GM20431 (cell line): Measurements from ENCODE around the gene MRPL38.

ENCODE experiments used
- in situ Hi-C: fragments of 300-500 bp; cut with MseI, MboI; formaldehyde crosslinking; loops from one replicate; pipeline ENCODE4 v1.15.0; 2020; ENCODE audit warnings: low sequenced_read_pairs; ENCODE audit not compliant: unreplicated experiment

The MRPL38 gene

GRCh38 chr17:75904749-75905521 lies at the start of gene MRPL38:
TSS of gene MRPL38 (minus strand) at chr17:75904884. CDS start at chr17:75904875, 9 bp downstream.
- in situ Hi-C loops: no loop called here

DNA sequence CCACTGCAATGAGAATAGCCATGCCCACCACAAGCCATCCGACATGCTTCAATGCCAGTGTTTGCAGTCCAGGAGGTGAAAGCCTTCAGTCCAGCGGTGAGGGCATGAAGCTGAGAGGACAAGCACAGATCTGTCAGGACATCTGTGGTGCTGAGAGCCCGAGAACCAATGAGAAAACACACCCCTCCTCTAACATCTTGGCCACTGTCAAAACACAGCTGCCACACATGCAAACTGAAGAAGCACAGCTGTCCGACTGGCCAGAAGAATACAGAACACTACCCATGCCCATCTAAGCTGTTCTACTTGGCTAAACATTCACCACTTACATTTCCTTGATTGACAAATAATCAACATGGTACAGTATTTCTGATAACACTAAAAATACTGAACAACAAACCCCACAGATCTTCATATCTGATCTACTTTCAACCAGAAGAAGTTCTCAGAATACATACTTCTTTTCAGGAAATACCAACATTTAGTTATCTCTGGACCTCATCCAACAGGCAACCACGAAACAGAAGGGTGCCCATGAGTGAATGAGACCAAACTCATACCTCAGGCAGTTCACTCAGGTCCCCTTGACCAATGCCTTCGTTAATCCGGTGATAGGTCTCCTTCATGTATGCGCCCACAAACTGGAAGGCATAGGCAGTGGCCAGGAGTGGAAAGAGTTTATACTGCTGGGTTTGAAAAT lies 46.3 kb upstream of the MRPL38 start:
- in situ Hi-C loops: no loop called here

GRCh38 chr17:75950421-75950820 lies 45.7 kb upstream of the MRPL38 start:
- in situ Hi-C loops: no loop called here

- in situ Hi-C loops: no loop called here
Observed at GRCh38 chr17:75945211-75945610, 40.5 kb upstream of the MRPL38 start.

GRCh38 chr17:75943491-75943890 lies 38.8 kb upstream of the MRPL38 start:
- in situ Hi-C loops: no loop called here

DNA sequence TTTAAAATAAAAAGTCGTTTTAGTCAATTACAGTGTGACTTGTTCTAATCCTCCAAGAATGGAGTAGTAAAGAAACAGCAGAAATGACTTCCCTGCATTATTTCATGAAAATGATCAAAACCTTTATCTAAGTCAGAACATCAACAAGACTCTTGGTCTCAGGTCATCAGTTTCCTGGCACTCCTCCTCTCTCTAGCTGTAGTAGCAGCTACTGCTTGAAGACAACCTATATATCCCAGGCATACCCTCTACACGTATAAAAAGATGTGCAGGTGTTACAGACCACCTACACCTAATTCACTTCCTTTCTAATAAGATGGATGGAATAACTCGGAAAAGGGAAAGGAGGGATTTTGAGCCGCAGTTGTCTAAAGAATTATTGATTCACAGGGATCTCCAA lies 37.8 kb upstream of the MRPL38 start:
- in situ Hi-C loops: no loop called here

DNA sequence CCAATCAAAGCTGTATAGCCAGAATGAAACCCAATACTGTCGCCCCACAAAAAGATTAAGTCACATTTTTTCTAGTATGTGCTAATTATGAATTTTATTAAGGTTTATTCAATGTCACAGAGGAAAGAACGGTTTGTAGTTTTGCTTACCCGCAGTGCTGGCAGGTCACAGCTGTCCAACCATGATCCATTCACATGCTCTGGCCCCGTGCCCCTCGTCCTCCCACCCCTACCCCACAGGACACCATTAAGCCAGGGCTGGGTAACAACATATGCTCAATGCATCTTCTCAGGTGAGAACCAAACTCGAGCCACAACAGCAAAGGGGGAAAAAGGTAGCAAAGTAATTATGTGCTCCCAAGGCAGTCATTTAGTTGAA lies 36.7 kb upstream of the MRPL38 start:
- in situ Hi-C loops: no loop called here

DNA sequence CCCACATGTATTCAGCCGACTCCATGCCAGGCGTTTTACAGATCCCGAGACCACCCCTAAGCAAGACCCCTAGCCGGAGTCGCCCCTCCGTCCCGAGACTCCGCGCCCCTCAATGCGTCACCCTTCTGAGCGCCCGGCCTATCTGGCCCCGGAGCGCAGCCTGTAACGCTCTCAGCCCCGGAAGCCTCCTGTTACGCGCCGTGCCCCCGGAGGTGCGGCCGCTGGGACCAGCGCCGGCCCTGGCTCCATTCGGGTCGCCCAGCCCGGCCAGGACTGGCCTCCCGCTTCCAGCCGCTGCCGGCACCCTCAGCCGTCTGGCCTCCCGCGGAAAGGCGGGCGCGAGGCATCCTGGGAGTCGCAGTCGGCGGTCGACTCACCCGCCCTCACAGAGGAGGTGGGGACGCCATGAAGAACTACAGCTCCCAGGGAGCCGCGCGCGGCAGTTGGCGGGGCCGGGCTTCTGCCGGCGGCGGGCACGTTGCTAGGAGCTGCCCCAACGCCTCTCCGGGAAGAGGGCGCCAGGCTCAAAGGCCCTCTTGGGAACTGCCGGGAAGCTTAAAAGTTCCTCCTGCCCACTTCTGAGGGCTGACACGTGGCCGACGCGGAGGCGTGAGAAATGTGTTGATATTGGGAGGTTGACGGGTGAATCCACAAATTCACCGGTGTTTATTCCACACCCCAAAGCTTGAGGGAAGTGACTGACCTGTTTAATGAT lies 36.2 kb upstream of the MRPL38 start, which contains the start of gene FBF1:
FBF1 (minus strand) TSS at position 316 of the 715 bp plus-strand sequence. CDS start 2,893 bp downstream, outside the sequence.
- in situ Hi-C loops: no loop called here

GRCh38 chr17:75937652-75938051 lies 33.0 kb upstream of the MRPL38 start:
- in situ Hi-C loops: no loop called here

GRCh38 chr17:75933808-75934207 lies 29.1 kb upstream of the MRPL38 start:
- in situ Hi-C loops: no loop called here

GRCh38 chr17:75932852-75933251 lies 28.2 kb upstream of the MRPL38 start:
- in situ Hi-C loops: no loop called here

DNA sequence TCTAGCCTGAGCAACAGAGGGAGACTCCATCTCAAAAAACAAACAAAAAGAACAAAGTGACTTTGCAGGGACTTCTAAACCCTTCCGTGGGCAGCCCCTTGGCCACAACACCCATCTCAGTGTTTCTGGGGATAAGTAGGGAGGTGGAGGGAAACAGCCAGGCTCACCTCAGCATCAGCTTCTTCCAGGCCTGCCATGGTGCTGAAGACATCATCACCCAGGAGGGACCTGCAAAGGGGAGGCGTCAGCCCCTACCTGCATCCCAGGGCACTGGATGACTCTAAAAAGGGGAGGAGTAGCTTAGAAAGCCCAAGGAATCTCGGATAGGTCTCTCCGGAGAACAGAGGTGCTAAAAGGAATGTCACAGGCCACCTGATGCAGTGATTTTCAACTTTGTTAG lies 26.4 kb upstream of the MRPL38 start:
- in situ Hi-C loops: no loop called here

- in situ Hi-C loops: no loop called here
Observed at GRCh38 chr17:75927286-75927922, 22.7 kb upstream of the MRPL38 start.

- in situ Hi-C loops: no loop called here
Observed at GRCh38 chr17:75926456-75926855, 21.8 kb upstream of the MRPL38 start.

DNA sequence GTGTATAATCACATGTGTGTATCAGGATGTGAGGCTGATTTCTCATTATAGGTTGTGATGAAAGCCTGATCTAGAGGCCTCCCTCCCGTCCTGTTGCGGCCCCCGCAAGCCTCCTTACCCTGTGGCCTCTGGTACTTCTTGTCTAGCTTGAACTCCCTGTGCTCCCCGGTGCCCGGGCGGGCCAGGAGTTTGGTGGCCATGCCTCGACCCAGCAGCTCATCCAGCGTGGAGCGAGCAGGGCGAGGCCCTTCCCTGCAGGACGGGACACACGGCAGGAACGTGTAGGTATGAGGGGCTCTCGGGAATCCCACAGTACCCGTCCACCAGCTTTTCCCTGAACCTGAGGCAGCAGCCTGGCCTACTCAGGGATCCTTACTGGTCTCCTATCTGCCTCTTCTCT lies 21.2 kb upstream of the MRPL38 start:
- in situ Hi-C loops: no loop called here

DNA sequence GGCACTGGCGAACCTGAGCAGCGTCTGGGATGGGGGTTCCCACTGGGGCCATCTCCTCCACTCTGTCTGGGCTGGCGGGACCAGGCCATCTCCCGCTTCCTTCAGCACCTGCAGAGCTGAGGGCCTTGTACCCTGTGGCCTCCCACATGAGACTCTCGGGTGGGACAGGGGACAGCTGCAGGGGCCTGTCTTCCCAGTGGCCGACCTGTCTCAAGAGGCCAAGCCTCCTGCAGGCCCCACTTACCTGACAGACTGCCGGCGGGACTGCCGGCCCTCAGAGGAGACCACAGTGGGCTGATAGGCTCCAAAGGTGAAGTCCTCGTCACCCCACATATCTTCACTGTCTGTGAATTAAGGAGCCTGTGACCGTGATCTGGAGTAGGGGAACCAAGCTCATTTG lies 20.4 kb upstream of the MRPL38 start:
- in situ Hi-C loops: no loop called here

GRCh38 chr17:75922963-75923874 lies 18.5 kb upstream of the MRPL38 start:
- in situ Hi-C loops: no loop called here

DNA sequence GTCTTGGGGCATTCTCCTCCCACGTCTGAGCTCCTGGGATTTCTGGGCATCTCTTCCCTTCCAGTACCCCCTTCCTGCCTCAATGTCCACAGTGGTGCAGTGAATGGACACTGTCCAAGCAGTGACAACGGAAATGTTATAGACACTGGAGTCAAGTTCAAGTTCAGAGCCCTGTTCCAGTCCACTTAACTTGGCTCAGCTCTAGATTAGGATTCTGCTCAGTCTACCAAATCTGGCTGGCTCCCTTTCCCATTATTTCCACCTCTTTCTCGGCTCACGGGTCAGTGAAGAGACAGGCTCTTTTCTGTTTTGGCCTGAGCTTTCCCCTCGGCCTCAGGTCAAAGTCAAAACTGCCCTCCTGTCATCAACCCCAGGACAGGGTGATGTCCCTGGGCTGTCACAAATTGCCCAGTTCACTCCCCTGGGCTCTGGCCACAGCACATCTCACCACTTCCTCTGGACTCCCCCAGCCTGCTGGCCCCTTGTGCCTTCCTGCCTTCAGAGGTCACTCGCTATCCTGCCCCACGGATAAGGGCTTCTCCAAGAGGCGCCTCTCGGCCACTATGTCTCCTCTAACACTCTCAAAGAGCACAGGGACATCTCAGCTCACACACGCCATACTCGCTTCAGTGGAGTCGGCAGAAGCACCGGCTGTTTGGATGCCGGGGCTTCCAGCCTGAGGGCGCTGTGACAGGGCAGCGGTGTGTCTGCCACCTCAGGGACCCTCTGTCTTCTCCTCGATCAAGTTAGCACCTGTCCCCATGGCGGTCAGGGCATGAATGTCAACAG lies 17.7 kb upstream of the MRPL38 start:
- in situ Hi-C loops: no loop called here

- in situ Hi-C loops: no loop called here
Observed at GRCh38 chr17:75921596-75921995, 16.9 kb upstream of the MRPL38 start.
